Parathyroid adenoma (tissue), 2 donors: ENCODE data around the gene PPP6C.

ENCODE experiments used
- H2AFZ ChIP-seq: fragments of 300-600 bp; sonication (generic); one replicate; pipeline ENCODE4 v1.7.0; 2017; ENCODE audit warnings: antibody characterized with exemption, mild to moderate bottlenecking
- H3K27ac ChIP-seq: fragments of 300-600 bp; sonication (generic); one replicate; pipeline ENCODE4 v1.7.0; 2017
- H3K27me3 ChIP-seq: fragments of 300-600 bp; sonication (generic); one replicate; pipeline ENCODE4 v1.7.0; 2017; ENCODE audit warnings: low read length; ENCODE audit not compliant: control insufficient read depth, insufficient read depth
- H3K36me3 ChIP-seq: fragments of 300-600 bp; sonication (generic); one replicate; pipeline ENCODE4 v1.7.0; 2017; ENCODE audit warnings: low read length; ENCODE audit not compliant: control insufficient read depth, insufficient read depth
- H3K4me1 ChIP-seq: fragments of 300-600 bp; sonication (generic); one replicate; pipeline ENCODE4 v1.7.0; 2017; ENCODE audit warnings: control low read depth
- H3K4me2 ChIP-seq: fragments of 300-600 bp; sonication (generic); one replicate; pipeline ENCODE4 v1.7.0; 2017; ENCODE audit warnings: low read length
- H3K4me3 ChIP-seq: fragments of 300-600 bp; sonication (generic); one replicate; pipeline ENCODE4 v1.7.0; 2017; ENCODE audit warnings: low read depth, low read length
- H3K79me2 ChIP-seq: fragments of 300-600 bp; sonication (generic); one replicate; pipeline ENCODE4 v1.7.0; 2017; ENCODE audit warnings: control low read depth
- H3K9ac ChIP-seq: fragments of 300-600 bp; sonication (generic); one replicate; pipeline ENCODE4 v1.7.0; 2017; ENCODE audit warnings: mild to moderate bottlenecking
- H3K9me3 ChIP-seq: fragments of 300-600 bp; sonication (generic); one replicate; pipeline ENCODE4 v1.7.0; 2017; ENCODE audit warnings: low read length; ENCODE audit not compliant: control insufficient read depth
- CTCF ChIP-seq: fragments of 300-600 bp; sonication (generic); IDR thresholded peaks from one replicate; pipeline ENCODE4 v1.7.0; 2017; ENCODE audit warnings: antibody characterized with exemption, mild to moderate bottlenecking
- donor health status: primary hyperparathyroidism.

Gene PPP6C

GRCh38 chr9:125156551-125156950 lies 33.1 kb downstream of the PPP6C start:
- H3K36me3 ChIP-seq: no peaks in the 10 kb centered on the region

DNA sequence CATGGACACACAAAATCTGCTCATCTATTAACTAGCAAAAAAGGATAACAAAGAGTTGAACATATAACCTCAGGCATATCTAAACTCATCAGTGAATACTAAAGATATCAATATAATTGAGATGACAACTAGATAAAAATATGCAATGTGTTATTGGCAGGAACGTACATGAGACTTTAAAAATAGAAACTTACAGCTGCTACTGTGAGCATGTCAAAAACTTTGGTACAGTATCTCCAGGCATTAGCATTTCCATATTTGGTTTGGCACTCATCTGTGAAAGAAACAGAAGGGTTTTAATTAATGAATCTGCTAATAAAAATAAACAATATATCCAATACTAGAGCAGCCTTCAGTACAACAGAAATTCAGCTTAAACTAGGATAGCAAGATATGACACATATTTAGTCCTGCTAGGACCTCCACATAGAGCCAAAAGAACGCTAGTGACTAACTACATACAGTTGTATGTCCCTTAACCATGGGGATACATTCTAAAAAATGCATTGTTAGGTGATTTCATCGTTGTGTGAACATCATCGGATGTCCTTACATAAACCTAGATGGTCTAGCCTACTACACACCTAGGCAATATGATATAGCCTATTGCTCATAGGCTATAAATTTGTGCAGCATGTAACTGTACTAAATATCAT lies 35.8 kb downstream of the PPP6C start:
- no peaks in the 10 kb centered on the region for H3K36me3 ChIP-seq

More at GRCh38 chr9:125156551-125156950, 33.1 kb downstream of the PPP6C start:
- Histone ChIP-seq H3K4me1 (no peaks in the 10 kb centered on the region), H3K9me3 (no peaks in the 10 kb centered on the region), H3K79me2 (no peaks in the 10 kb centered on the region), H2AFZ (no peak overlapping the region), H3K4me2 (no peak overlapping the region), H3K27me3 (no peaks in the 10 kb centered on the region), H3K27ac (no peak overlapping the region), H3K4me3 (no peak overlapping the region), H3K9ac (no peak overlapping the region)
- no peak for TF ChIP-seq CTCF

DNA sequence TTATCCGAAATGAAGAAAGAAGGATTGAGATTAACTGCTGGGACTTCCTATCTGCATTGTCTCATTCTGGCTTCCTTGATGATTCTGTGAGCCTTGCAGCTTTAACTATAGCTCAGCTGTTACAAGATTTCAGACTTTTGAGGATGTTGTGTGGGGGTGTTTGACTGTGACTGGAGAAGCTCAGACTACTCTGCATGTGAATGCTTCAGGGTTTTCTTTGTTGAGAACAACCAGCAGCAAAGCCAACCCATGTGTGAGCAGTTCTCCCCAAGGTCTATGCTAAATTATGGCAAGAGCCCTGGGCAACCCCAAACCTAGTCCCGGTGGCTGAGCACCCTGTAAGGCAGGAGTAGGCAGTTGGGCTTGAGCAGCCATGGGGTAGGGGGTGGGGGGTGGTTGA lies 37.9 kb downstream of the PPP6C start:
- Histone ChIP-seq H3K4me2 (no peak overlapping the region), H3K9ac (no peak overlapping the region), H3K9me3 (no peaks in the 10 kb centered on the region), H3K36me3 (no peaks in the 10 kb centered on the region), H3K27ac (no peak overlapping the region), H3K4me1 (no peaks in the 10 kb centered on the region), H3K27me3 (no peaks in the 10 kb centered on the region), H2AFZ (no peak overlapping the region), H3K79me2 (no peaks in the 10 kb centered on the region), H3K4me3 (no peak overlapping the region)
- no peak for TF ChIP-seq CTCF

More for the DNA sequence above, 35.8 kb downstream of the PPP6C start:
- Histone ChIP-seq H3K27ac (no peak overlapping the region), H3K4me1 (no peaks in the 10 kb centered on the region), H3K79me2 (no peaks in the 10 kb centered on the region), H3K4me2 (no peak overlapping the region), H3K4me3 (no peak overlapping the region), H2AFZ (no peak overlapping the region), H3K9ac (no peak overlapping the region), H3K9me3 (no peaks in the 10 kb centered on the region), H3K27me3 (no peaks in the 10 kb centered on the region)
- no peak for TF ChIP-seq CTCF

- no peak overlapping the region for H3K9ac ChIP-seq
- no peaks in the 10 kb centered on the region for H3K27me3 ChIP-seq
- TF ChIP-seq CTCF: no peak
- no peak overlapping the region for H2AFZ ChIP-seq
- no peaks in the 10 kb centered on the region for H3K79me2 ChIP-seq
- no peak overlapping the region for H3K4me2 ChIP-seq
- H3K27ac ChIP-seq: no peak overlapping the region
- H3K9me3 ChIP-seq: no peaks in the 10 kb centered on the region
- H3K4me3 ChIP-seq: no peak overlapping the region
- no peaks in the 10 kb centered on the region for H3K36me3 ChIP-seq
- no peaks in the 10 kb centered on the region for H3K4me1 ChIP-seq
These were observed 39.0 kb downstream of the PPP6C start for GRCh38 chr9:125150349-125151245.
